Mucosa of rectum (tissue), 2 donors: ENCODE results near the gene NAA35.
"Not testable (repeated sequence)": the region's sequence is repeated elsewhere in the genome, so short reads cannot be mapped to it uniquely, and the experiment has no call there.

ENCODE experiments used
- H3K27ac ChIP-seq, 2 donors: one replicate each; pipeline ENCODE4 v1.7.0; 2013; ENCODE audit warnings: inconsistent platforms in 2 of 2, low read depth in 2 of 2, low read length in 2 of 2
- H3K27me3 ChIP-seq, 2 donors: one replicate each; pipeline ENCODE4 v1.7.0; 2013; ENCODE audit warnings: low read length in 2 of 2; ENCODE audit not compliant: control insufficient read depth in 2 of 2, insufficient read depth in 2 of 2
- H3K36me3 ChIP-seq, 2 donors: one replicate each; pipeline ENCODE4 v1.7.0; 2013; ENCODE audit warnings: low read length in 2 of 2; ENCODE audit not compliant: control insufficient read depth in 2 of 2, insufficient read depth in 2 of 2
- H3K4me1 ChIP-seq, 2 donors: one replicate each; pipeline ENCODE4 v1.7.0; 2013; ENCODE audit warnings: low read length in 2 of 2, mild to moderate bottlenecking in 1 of 2; ENCODE audit not compliant: control insufficient read depth in 2 of 2, insufficient read depth in 2 of 2
- H3K4me3 ChIP-seq, 2 donors: one replicate each; pipeline ENCODE4 v1.7.0; 2013; ENCODE audit warnings: low read length in 2 of 2
- H3K9ac ChIP-seq, 2 donors: one replicate each; pipeline ENCODE4 v1.7.0; 2013; ENCODE audit warnings: low read length in 2 of 2, low read depth in 1 of 2, mild to moderate bottlenecking in 1 of 2
- H3K9me3 ChIP-seq, 2 donors: one replicate each; pipeline ENCODE4 v1.7.0; 2013; ENCODE audit warnings: low read length in 2 of 2; ENCODE audit not compliant: control insufficient read depth in 2 of 2
- donor health status: healthy.
- donor health status: Normal muscosa, but diverticular disease.

NAA35 gene

GRCh38 chr9:86041311-86041741 is 100.4 kb downstream of the NAA35 start:
- Histone ChIP-seq H3K36me3 (peaks cover 12 to 14% of the 10 kb centered on the region in 2 donors), H3K4me3 (no peak overlapping the region), H3K27me3 (no peaks in the 10 kb centered on the region), H3K4me1 (peaks cover 7 to 10% of the 10 kb centered on the region in 2 donors), H3K9me3 (no peaks in the 10 kb centered on the region), H3K27ac (no peak overlapping the region), H3K9ac (peak overlapping the region in 1 of 2 donors; percentile 2)

DNA sequence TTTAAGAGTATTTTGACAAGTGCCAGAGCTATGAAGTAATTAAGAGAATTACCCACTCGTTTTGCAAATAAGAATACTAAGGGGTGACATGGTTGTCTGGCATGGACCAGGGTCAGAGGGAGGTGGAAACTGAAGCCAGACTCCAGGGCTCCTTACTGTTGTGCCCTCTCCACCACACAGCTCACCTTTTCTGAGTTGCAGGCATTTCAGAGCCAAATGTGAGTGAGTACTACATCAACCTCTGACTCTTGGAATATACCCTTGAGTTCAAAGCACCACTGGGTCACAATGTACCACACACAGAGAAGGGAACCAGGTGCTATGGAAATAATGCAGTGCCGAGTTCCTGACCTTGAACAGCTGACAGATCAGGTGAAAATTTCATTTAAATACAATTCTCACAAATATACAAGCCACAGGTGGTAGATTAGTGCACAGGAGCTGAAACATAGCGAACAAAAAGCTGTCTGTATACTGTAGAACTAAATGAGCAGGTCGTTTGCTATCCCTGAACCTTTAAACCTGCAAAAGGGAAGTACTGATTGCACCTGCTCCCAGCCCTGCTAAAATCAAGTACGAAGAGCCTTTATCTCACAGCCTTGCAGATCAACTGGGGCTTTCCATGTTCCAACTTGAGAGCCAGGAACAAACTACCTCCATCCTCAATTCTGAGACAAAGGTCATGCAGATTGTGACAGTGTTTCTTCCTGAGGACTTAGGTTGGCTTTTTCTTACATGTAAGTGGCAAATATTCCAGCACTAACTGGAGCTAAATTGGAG is 101.4 kb downstream of the NAA35 start:
- Histone ChIP-seq H3K27me3 (no peaks in the 10 kb centered on the region), H3K9me3 (no peaks in the 10 kb centered on the region), H3K4me3 (no peak overlapping the region), H3K9ac (no peak overlapping the region), H3K4me1 (peaks cover 3 to 9% of the 10 kb centered on the region in 2 donors), H3K27ac (no peak overlapping the region), H3K36me3 (peaks cover 12 to 14% of the 10 kb centered on the region in 2 donors)

DNA sequence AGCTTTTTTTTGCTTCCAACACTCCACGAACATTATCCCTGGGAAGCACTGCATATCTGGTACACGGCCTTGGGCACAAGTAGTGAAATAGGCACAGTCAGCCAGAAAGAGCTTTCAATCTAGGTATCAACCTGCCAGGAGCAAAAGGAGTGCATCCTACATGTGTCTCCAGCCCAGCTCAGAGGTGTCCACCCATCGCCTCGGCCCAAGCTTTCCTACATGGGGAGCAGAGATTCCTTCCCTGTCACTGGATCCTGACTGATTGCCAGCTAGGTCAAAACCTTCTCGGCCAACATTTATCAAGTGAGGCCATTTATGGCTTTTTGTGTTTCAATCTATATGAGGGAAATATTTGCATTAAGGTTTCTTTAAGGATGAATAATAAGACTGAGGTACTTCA is 102.6 kb downstream of the NAA35 start:
- H3K9ac ChIP-seq: no peak overlapping the region
- peaks cover 3 to 9% of the 10 kb centered on the region in 2 donors for H3K4me1 ChIP-seq
- no peak overlapping the region for H3K27ac ChIP-seq
- H3K36me3 ChIP-seq: peaks cover 11 to 12% of the 10 kb centered on the region in 2 donors
- no peaks in the 10 kb centered on the region for H3K27me3 ChIP-seq
- no peaks in the 10 kb centered on the region for H3K9me3 ChIP-seq
- H3K4me3 ChIP-seq: no peak overlapping the region

- H3K9me3 ChIP-seq: no peaks in the 10 kb centered on the region
- no peak overlapping the region for H3K4me3 ChIP-seq
- H3K9ac ChIP-seq: no peak overlapping the region
- peaks cover 3 to 9% of the 10 kb centered on the region in 2 donors for H3K4me1 ChIP-seq
- no peaks in the 10 kb centered on the region for H3K27me3 ChIP-seq
- peaks cover 11 to 12% of the 10 kb centered on the region in 2 donors for H3K36me3 ChIP-seq
- H3K27ac ChIP-seq: no peak overlapping the region
Observed at GRCh38 chr9:86043999-86044398, 103.1 kb downstream of the NAA35 start.

- H3K4me3 ChIP-seq: no peak overlapping the region
- H3K4me1 ChIP-seq: peaks cover 3 to 9% of the 10 kb centered on the region in 2 donors
Observed at GRCh38 chr9:86045654-86046053, 104.7 kb downstream of the NAA35 start.

GRCh38 chr9:86046071-86046636 is 105.2 kb downstream of the NAA35 start:
- Histone ChIP-seq H3K27ac (peak overlapping the region in 1 of 2 donors; percentile 24), H3K9ac (no peak overlapping the region), H3K36me3 (peaks cover 5% of the 10 kb centered on the region in 2 donors), H3K4me3 (peak overlapping the region in 1 of 2 donors; percentile 4), H3K27me3 (no peaks in the 10 kb centered on the region), H3K9me3 (no peaks in the 10 kb centered on the region), H3K4me1 (peaks cover 3 to 9% of the 10 kb centered on the region in 2 donors)

More at GRCh38 chr9:86045654-86046053, 104.7 kb downstream of the NAA35 start:
- Histone ChIP-seq H3K27me3 (no peaks in the 10 kb centered on the region), H3K9me3 (no peaks in the 10 kb centered on the region), H3K9ac (no peak overlapping the region), H3K27ac (peak overlapping the region in 1 of 2 donors; percentile 24), H3K36me3 (peaks cover 6% of the 10 kb centered on the region in 2 donors)

- H3K27me3 ChIP-seq: no peaks in the 10 kb centered on the region
- peaks cover 5 to 8% of the 10 kb centered on the region in 2 donors for H3K36me3 ChIP-seq
- peaks cover 0 to 5% of the 10 kb centered on the region in 2 donors for H3K4me1 ChIP-seq
- no peaks in the 10 kb centered on the region for H3K9me3 ChIP-seq
- no peak overlapping the region for H3K9ac ChIP-seq
- H3K4me3 ChIP-seq: no peak overlapping the region
- H3K27ac ChIP-seq: no peak overlapping the region
Observed at GRCh38 chr9:86046930-86047341, 106.0 kb downstream of the NAA35 start.

DNA sequence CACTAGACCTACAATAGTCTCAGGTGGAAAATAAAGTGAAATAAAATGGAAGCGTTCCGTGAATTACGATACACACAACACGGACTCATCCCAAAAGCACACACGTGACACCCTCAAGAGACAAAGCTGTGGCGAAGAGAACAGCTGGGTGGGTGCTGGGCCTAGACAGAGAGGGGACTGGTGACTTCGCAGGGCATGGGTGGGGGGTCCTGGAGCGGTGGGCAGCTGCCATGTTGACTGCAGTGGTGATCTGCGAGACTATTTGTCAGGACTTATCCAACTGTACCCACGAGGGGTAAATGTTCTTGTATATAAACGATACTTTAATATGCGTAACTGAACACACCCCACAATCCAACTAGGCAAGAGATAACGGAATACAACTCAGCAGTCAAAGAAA is 106.4 kb downstream of the NAA35 start:
- H3K9ac ChIP-seq: no peak overlapping the region
- no peaks in the 10 kb centered on the region for H3K9me3 ChIP-seq
- no peak overlapping the region for H3K27ac ChIP-seq
- no peak overlapping the region for H3K4me3 ChIP-seq
- peaks cover 0 to 5% of the 10 kb centered on the region in 2 donors for H3K4me1 ChIP-seq
- H3K27me3 ChIP-seq: no peaks in the 10 kb centered on the region
- peaks cover 6 to 8% of the 10 kb centered on the region in 2 donors for H3K36me3 ChIP-seq

DNA sequence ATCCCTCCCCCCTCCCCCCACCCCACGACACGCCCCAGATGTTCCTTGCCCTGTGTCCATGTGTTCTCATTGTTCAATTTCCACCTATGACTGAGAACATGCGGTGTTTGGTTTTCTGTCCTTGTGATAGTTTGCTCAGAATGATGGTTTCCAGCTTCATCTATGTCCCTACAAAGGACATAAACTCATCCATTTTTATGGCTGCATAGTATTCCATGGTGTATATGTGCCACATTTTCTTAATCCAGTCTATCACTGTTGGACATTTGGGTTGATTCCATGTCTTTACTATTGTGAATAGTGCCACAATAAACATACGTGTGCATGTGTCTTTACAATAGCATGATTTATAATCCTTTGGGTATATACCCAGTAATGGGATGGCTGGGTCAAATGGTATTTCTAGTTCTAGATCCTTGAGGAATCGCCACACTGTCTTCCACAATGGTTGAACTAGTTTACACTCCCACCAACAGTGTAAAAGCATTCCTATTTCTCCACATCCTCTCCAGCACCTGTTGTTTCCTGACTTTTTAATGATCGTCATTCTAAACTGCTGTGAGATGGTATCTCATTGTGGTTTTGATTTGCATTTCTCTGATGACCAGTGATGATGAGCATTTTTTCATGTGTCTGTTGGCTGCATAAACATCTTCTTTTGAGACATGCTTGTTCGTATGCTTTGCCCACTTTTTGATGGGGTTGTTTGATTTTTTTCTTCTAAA is 107.2 kb downstream of the NAA35 start:
- not testable (repeated sequence) for H3K4me1 ChIP-seq, H3K9me3 ChIP-seq, H3K4me3 ChIP-seq, H3K36me3 ChIP-seq, H3K27me3 ChIP-seq, H3K9ac ChIP-seq, H3K27ac ChIP-seq
